Right atrium auricular region (tissue), 2 donors: ENCODE measurements around the gene TRANK1. TPM values are rescaled to one million over a fixed set of nuclear protein-coding genes. Genes with fewer than 3 reads are reported as not detected.

ENCODE experiments used
- DNase-seq: peaks from one replicate; pipeline ENCODE4 v3.0.0-alpha.2; 2019; ENCODE audit warnings: low spot score
- H3K27ac ChIP-seq, 2 donors: fragments of 200-600 bp; sonication (generic); 1 replicate in 1 of 2; 2 replicates in 1 of 2; pipeline ENCODE4 v1.5.1; 2016 to 2019
- H3K27me3 ChIP-seq, 2 donors: fragments of 200-600 bp; sonication (generic); one replicate each; pipeline versions ENCODE4 v1.5.1 to v1.6.0; 2017 to 2019
- H3K36me3 ChIP-seq: fragments of 200-600 bp; sonication (generic); one replicate; pipeline ENCODE4 v1.5.1; 2016
- H3K4me1 ChIP-seq, 2 donors: fragments of 200-600 bp; sonication (generic); one replicate each; pipeline versions ENCODE4 v1.5.1 to v1.6.0; 2017 to 2019
- H3K4me3 ChIP-seq, 2 donors: fragments of 200-600 bp; sonication (generic); 1 replicate in 1 of 2; 2 replicates in 1 of 2; pipeline ENCODE4 v1.5.1; 2017 to 2019; ENCODE audit warnings: mild to moderate bottlenecking in 1 of 2, moderate library complexity in 1 of 2
- H3K9me3 ChIP-seq, 2 donors: fragments of 200-600 bp; sonication (generic); one replicate each; pipeline ENCODE4 v1.5.1; 2019
- CTCF ChIP-seq, 2 donors: fragments of 200-600 bp; sonication (generic); IDR thresholded peaks; one replicate each; pipeline ENCODE4 v1.5.1; 2019; ENCODE audit warnings: antibody characterized with exemption in 2 of 2
- total RNA-seq, 2 donors: library from RNA; depleted of rRNA; stranded (reverse); fragments of >200 nt; gene quantifications; one replicate each; pipeline ENCODE4 v1.1.0, GENCODE V29; 2016

TRANK1 gene
- total RNA-seq, 2 donors from 2014 or later: 5.7 to 10.3 TPM

GRCh38 chr3:36862076-36862755, 82.6 kb downstream of the TRANK1 start:
- no peak overlapping the region for H3K4me3 ChIP-seq
- H3K36me3 ChIP-seq: peaks cover 15% of the 10 kb centered on the region
- no peak for DNase-seq
- H3K27me3 ChIP-seq: no peaks in the 10 kb centered on the region
- no peak overlapping the region for H3K27ac ChIP-seq
- no peak for TF ChIP-seq CTCF (IDR thresholded peaks at IDR 0.05)
- H3K9me3 ChIP-seq: no peaks in the 10 kb centered on the region
- H3K4me1 ChIP-seq: no peaks in the 10 kb centered on the region

GRCh38 chr3:36859494-36859893, 85.4 kb downstream of the TRANK1 start:
- H3K36me3 ChIP-seq: peaks cover 25% of the 10 kb centered on the region

GRCh38 chr3:36852071-36852470, 92.8 kb downstream of the TRANK1 start:
- Histone ChIP-seq H3K4me3 (no peak overlapping the region), H3K36me3 (peaks cover 35% of the 10 kb centered on the region), H3K27me3 (no peaks in the 10 kb centered on the region), H3K9me3 (no peaks in the 10 kb centered on the region), H3K4me1 (no peaks in the 10 kb centered on the region), H3K27ac (no peak overlapping the region)
- no peak for DNase-seq
- no peak for TF ChIP-seq CTCF (IDR thresholded peaks at IDR 0.05)

More at GRCh38 chr3:36859494-36859893, 85.4 kb downstream of the TRANK1 start:
- DNase-seq: no peak
- no peak overlapping the region for H3K27ac ChIP-seq
- no peaks in the 10 kb centered on the region for H3K4me1 ChIP-seq
- H3K27me3 ChIP-seq: no peaks in the 10 kb centered on the region
- no peaks in the 10 kb centered on the region for H3K9me3 ChIP-seq
- no peak for TF ChIP-seq CTCF (IDR thresholded peaks at IDR 0.05)
- no peak overlapping the region for H3K4me3 ChIP-seq

- DNase-seq: no peak
- Histone ChIP-seq H3K36me3 (peaks cover 39% of the 10 kb centered on the region), H3K4me1 (no peaks in the 10 kb centered on the region), H3K4me3 (no peak overlapping the region), H3K27me3 (no peaks in the 10 kb centered on the region), H3K27ac (no peak overlapping the region), H3K9me3 (no peaks in the 10 kb centered on the region)
- TF ChIP-seq CTCF (IDR thresholded peaks at IDR 0.05): no peak
These were observed 94.1 kb downstream of the TRANK1 start for GRCh38 chr3:36850743-36851142.

- Histone ChIP-seq H3K27ac (no peak overlapping the region), H3K36me3 (peaks cover 58% of the 10 kb centered on the region), H3K4me3 (no peak overlapping the region), H3K9me3 (peaks cover under 1 to 5% of the 10 kb centered on the region in 2 donors), H3K4me1 (no peaks in the 10 kb centered on the region), H3K27me3 (no peaks in the 10 kb centered on the region)
- no peak for TF ChIP-seq CTCF (IDR thresholded peaks at IDR 0.05)
- DNase-seq: no peak
These were observed 98.4 kb downstream of the TRANK1 start for GRCh38 chr3:36846406-36846805.
